ENCODE data around the gene RSPH10B2. TPM values are rescaled to one million over a fixed set of nuclear protein-coding genes. Genes with fewer than 3 reads are reported as not detected.
"Not testable (repeated sequence)": the region's sequence is repeated elsewhere in the genome, so short reads cannot be mapped to it uniquely, and the experiment has no call there.

The RSPH10B2 gene
- total and polyA plus RNA-seq, 2 donors = 0.53 TPM; not detected in 1

- not testable (repeated sequence) for DNase-seq (ENCODE audit: extremely low spot score); H3K27ac ChIP-seq (ENCODE audit: low read depth); H3K4me3 ChIP-seq (ENCODE audit: low read depth, low read length); H3K36me3 ChIP-seq (ENCODE audit: insufficient read depth); H3K4me1 ChIP-seq (ENCODE audit: insufficient read depth)
- WGBS = 91% methylated on average over 10 of the region's 10 CpGs
Measured at GRCh38 chr7:6837081-6837480, 83.2 kb downstream of the RSPH10B2 start.

- H3K4me3 ChIP-seq (ENCODE audit: low read depth, low read length); H3K4me1 ChIP-seq (ENCODE audit: insufficient read depth); H3K27ac ChIP-seq (ENCODE audit: low read depth); H3K36me3 ChIP-seq (ENCODE audit: insufficient read depth): not testable (repeated sequence)
- WGBS = 62% methylated on average over 20 of the region's 20 CpGs
- peak; percentile 23 for DNase-seq (ENCODE audit: extremely low spot score)
Measured at GRCh38 chr7:6842278-6842921, 88.5 kb downstream of the RSPH10B2 start.

- 28% methylated on average over 5 of the region's 5 CpGs for WGBS
- H3K4me1 ChIP-seq (ENCODE audit: insufficient read depth); H3K4me3 ChIP-seq (ENCODE audit: low read depth, low read length); DNase-seq (ENCODE audit: extremely low spot score); H3K36me3 ChIP-seq (ENCODE audit: insufficient read depth); H3K27ac ChIP-seq (ENCODE audit: low read depth): not testable (repeated sequence)
Measured at GRCh38 chr7:6843092-6843491, 89.2 kb downstream of the RSPH10B2 start.

GRCh38 chr7:6843654-6844053, 89.8 kb downstream of the RSPH10B2 start:
- H3K4me1 ChIP-seq (ENCODE audit: insufficient read depth); H3K27ac ChIP-seq (ENCODE audit: low read depth); H3K4me3 ChIP-seq (ENCODE audit: low read depth, low read length); H3K36me3 ChIP-seq (ENCODE audit: insufficient read depth); DNase-seq (ENCODE audit: extremely low spot score): not testable (repeated sequence)
- WGBS = 64% methylated on average over 6 of the region's 6 CpGs

- not testable (repeated sequence) for H3K27ac ChIP-seq (ENCODE audit: low read depth); H3K36me3 ChIP-seq (ENCODE audit: insufficient read depth); DNase-seq (ENCODE audit: extremely low spot score); H3K4me1 ChIP-seq (ENCODE audit: insufficient read depth); H3K4me3 ChIP-seq (ENCODE audit: low read depth, low read length)
- 67% methylated on average over 16 of the region's 16 CpGs for WGBS
Measured at GRCh38 chr7:6845971-6846449, 92.1 kb downstream of the RSPH10B2 start.

GRCh38 chr7:6847751-6848150, 93.8 kb downstream of the RSPH10B2 start:
- WGBS = 83% methylated on average over 18 of the region's 18 CpGs

More at GRCh38 chr7:6847751-6848150, 93.8 kb downstream of the RSPH10B2 start:
- not testable (repeated sequence) for DNase-seq (ENCODE audit: extremely low spot score); H3K27ac ChIP-seq (ENCODE audit: low read depth); H3K36me3 ChIP-seq (ENCODE audit: insufficient read depth); H3K4me1 ChIP-seq (ENCODE audit: insufficient read depth); H3K4me3 ChIP-seq (ENCODE audit: low read depth, low read length)

Other genes with a start within 250 kb of the RSPH10B2 start
- 0.32 TPM for gene GRID2IP, start 202.6 kb upstream of the RSPH10B2 start, total RNA-seq
- gene GRID2IP, start 202.6 kb upstream of the RSPH10B2 start, polyA plus RNA-seq = 0.13 TPM
- gene ZDHHC4, start 176.6 kb upstream of the RSPH10B2 start, total RNA-seq = 52.0 TPM
- 54.6 TPM for gene ZDHHC4, start 176.6 kb upstream of the RSPH10B2 start, polyA plus RNA-seq
- 11.6 TPM for gene INTS15, start 164.1 kb upstream of the RSPH10B2 start, total RNA-seq
- gene INTS15, start 164.1 kb upstream of the RSPH10B2 start, polyA plus RNA-seq = 24.6 TPM
- 6.6 TPM for gene ZNF853, start 138.5 kb upstream of the RSPH10B2 start, total RNA-seq
- 13.2 TPM for gene ZNF853, start 138.5 kb upstream of the RSPH10B2 start, polyA plus RNA-seq
- 11.6 TPM for gene ZNF316, start 116.8 kb upstream of the RSPH10B2 start, total RNA-seq
- gene ZNF316, start 116.8 kb upstream of the RSPH10B2 start, polyA plus RNA-seq = 20.5 TPM
- 48.9 TPM for gene ZNF12, start 47.2 kb upstream of the RSPH10B2 start, total RNA-seq
- 12.8 TPM for gene ZNF12, start 47.2 kb upstream of the RSPH10B2 start, polyA plus RNA-seq
- gene CCZ1B, start 72.2 kb downstream of the RSPH10B2 start, total RNA-seq = 147 TPM
- gene CCZ1B, start 72.2 kb downstream of the RSPH10B2 start, polyA plus RNA-seq = 21.1 TPM